Esophagus squamous epithelium (tissue), 5 donors: ENCODE measurements around the gene STX19. TPM values are rescaled to one million over a fixed set of nuclear protein-coding genes. Genes with fewer than 3 reads are reported as not detected.

Experiments used
- DNase-seq: peaks from one replicate; lab custom pipeline; 2025; lab: John Stamatoyannopoulos, UW
- H3K27ac ChIP-seq, 4 donors: fragments of 200-600 bp; sonication (generic); one replicate each; pipeline ENCODE4 v1.5.1; 2016 to 2019; ENCODE audit warnings: mild to moderate bottlenecking in 1 of 4
- H3K27me3 ChIP-seq, 4 donors: fragments of 200-600 bp; sonication (generic); 1 replicate in 3 of 4; 2 replicates in 1 of 4; pipeline versions ENCODE4 v1.5.1 to v1.6.0; 2017 to 2021; ENCODE audit warnings: antibody characterized with exemption in 1 of 4
- H3K36me3 ChIP-seq, 3 donors: fragments of 200-600 bp; sonication (generic); one replicate each; pipeline ENCODE4 v1.5.1; 2016 to 2019
- H3K4me1 ChIP-seq, 3 donors: fragments of 200-600 bp; sonication (generic); one replicate each; pipeline ENCODE4 v1.5.1; 2017 to 2019
- H3K4me3 ChIP-seq, 4 donors: fragments of 200-600 bp; sonication (generic); 1 replicate in 3 of 4; 2 replicates in 1 of 4; pipeline ENCODE4 v1.5.1; 2016 to 2019; ENCODE audit warnings: mild to moderate bottlenecking in 2 of 4, moderate library complexity in 1 of 4
- H3K9me3 ChIP-seq, 3 donors: fragments of 200-600 bp; sonication (generic); one replicate each; pipeline ENCODE4 v1.5.1; 2016 to 2019
- CTCF ChIP-seq, 6 experiments: fragments of 450-650 bp in 4 of 6; fragments of 200-600 bp in 2 of 6; sonication (generic) in 2 of 6; IDR thresholded peaks; one replicate each; pipeline ENCODE4 v1.5.1; 2016 to 2019; ENCODE audit warnings: antibody characterized with exemption in 6 of 6, mild to moderate bottlenecking in 4 of 6, moderate library complexity in 4 of 6
- POLR2A ChIP-seq, 4 donors: fragments of 450-650 bp; IDR thresholded peaks; one replicate each; pipeline ENCODE4 v1.6.1; 2017; ENCODE audit warnings: antibody characterized with exemption in 4 of 4, mild to moderate bottlenecking in 4 of 4, moderate library complexity in 3 of 4
- WGBS, 2 donors: methylation state at CpG; one replicate each; pipeline ENCODE4 v1.1.5; 2018; 5-methylcytosine and 5-hydroxymethylcytosine counted together
- intact Hi-C: fragments of 100-400 bp; cut with DNase I; formaldehyde crosslinking; loops from one replicate; pipeline ENCODE4 v1.15.0; 2022
- total RNA-seq, 4 donors: library from RNA; depleted of rRNA; stranded (reverse); fragments of >200 nt; gene quantifications; one replicate each; pipeline ENCODE4 v1.1.0, GENCODE V29; 2016
- donor health status: DM: yes; HTN: yes; CAD: no.

Gene STX19
- total RNA-seq, 4 donors from 2014 or later, result 3.8 to 8.0 (median 6.6) TPM

DNA sequence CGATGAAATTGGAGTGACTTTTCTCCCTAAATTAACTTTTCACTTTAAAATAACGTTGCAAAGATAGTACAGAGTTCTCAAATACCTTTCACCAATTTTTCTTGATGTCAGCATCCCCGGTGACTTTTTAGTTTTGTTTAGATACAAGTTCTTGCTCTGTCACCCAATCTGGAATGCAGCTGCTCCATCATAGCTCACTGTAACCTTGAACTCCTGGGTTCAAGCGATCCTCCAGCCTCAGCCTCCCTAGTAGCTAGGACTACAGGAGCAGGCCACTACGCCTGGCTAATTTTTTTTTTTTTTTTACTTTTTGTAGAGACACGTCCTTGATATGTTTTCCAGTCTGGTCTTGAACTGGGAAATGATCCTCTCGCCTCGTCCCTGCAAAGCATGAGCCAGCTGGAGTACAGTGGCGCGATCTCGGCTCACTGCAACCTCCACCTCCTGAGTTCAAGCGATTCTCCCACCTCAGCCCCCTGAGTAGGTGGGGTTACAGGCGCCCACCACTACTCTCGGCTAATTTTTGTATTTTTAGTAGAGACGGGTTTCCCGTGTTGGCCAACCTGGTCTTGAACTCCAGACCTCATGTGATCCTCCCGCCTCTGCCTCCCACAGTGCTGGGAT lies 35.2 kb upstream of the STX19 start:
- Histone ChIP-seq H3K27ac (peak overlapping the region; percentile 90 to 96 (median 93)), H3K4me3 (peak overlapping the region; percentile 63 to 77 (median 71)), H3K4me1 (peaks cover 0 to 35% (median 21%) of the 10 kb centered on the region in 3 donors), H3K36me3 (peaks cover 0 to 39% (median 0%) of the 10 kb centered on the region in 3 donors), H3K27me3 (no peaks in the 10 kb centered on the region), H3K9me3 (no peaks in the 10 kb centered on the region)
- 44 to 45% methylated on average over 14 to 17 of the region's 17 CpGs for WGBS, 2 donors
- no peak for TF ChIP-seq POLR2A (IDR thresholded peaks at IDR 0.05)
- TF ChIP-seq CTCF (IDR thresholded peaks at IDR 0.05), result no peak
- intact Hi-C loops, result loop anchor here (10.0 kb wide), 1 partner anchor 59 kb away; no protein-coding TSS in a partner anchor
- DNase-seq, result no peak

GRCh38 chr3:94062513-94063404 lies 34.4 kb upstream of the STX19 start, which contains the start of the genes DHFR2 and NSUN3:
TSS of gene DHFR2 (minus strand) at chr3:94062916. CDS start at chr3:94061511, 1,405 bp downstream.
TSS of gene NSUN3 (plus strand) at chr3:94063061. CDS start at chr3:94063127, 66 bp downstream.
- Histone ChIP-seq H3K27me3 (no peaks in the 10 kb centered on the region), H3K27ac (peak within 1 kb of the TSS; percentile 90 to 96 (median 93)), H3K4me1 (peaks cover 0 to 35% (median 21%) of the 10 kb centered on the region in 3 donors), H3K4me3 (peak within 1 kb of the TSS; percentile 63 to 77 (median 71)), H3K9me3 (no peaks in the 10 kb centered on the region), H3K36me3 (peaks cover 0 to 38% (median 0%) of the 10 kb centered on the region in 3 donors)
- TF ChIP-seq POLR2A (IDR thresholded peaks at IDR 0.05) (peak in 3 of 4 donors; percentile 21 to 40 (median 39)), CTCF (IDR thresholded peaks at IDR 0.05) (peak in 1 of 6 experiments; percentile 3)
- intact Hi-C loops, result loop anchor here (10.0 kb wide), 1 partner anchor 58 kb away; no protein-coding TSS in a partner anchor
- DNase-seq, result peak; percentile 75
- 0 to 1% methylated on average over 18 to 36 of the region's 52 CpGs for WGBS, 2 donors

GRCh38 chr3:94061297-94061696 lies 32.9 kb upstream of the STX19 start:
- no peak for DNase-seq
- Histone ChIP-seq H3K27me3 (no peaks in the 10 kb centered on the region), H3K36me3 (peaks cover 0 to 23% (median 0%) of the 10 kb centered on the region in 3 donors), H3K27ac (no peak overlapping the region), H3K4me1 (peaks cover 0 to 35% (median 21%) of the 10 kb centered on the region in 3 donors), H3K9me3 (no peaks in the 10 kb centered on the region), H3K4me3 (no peak overlapping the region)
- intact Hi-C loops, result loop anchor here (10.0 kb wide), 1 partner anchor 56 kb away; no protein-coding TSS in a partner anchor
- no peak for TF ChIP-seq POLR2A (IDR thresholded peaks at IDR 0.05)
- no peak for TF ChIP-seq CTCF (IDR thresholded peaks at IDR 0.05)
- 92 to 98% methylated on average over 10 to 12 of the region's 13 CpGs for WGBS, 2 donors

- intact Hi-C loops, result no loop called here
- H3K27me3 ChIP-seq, result no peaks in the 10 kb centered on the region
These were observed 22.1 kb upstream of the STX19 start for GRCh38 chr3:94050546-94050945.

More at GRCh38 chr3:94050546-94050945, 22.1 kb upstream of the STX19 start:
- H3K27ac ChIP-seq, result no peak overlapping the region
- DNase-seq, result no peak
- TF ChIP-seq POLR2A (IDR thresholded peaks at IDR 0.05) (no peak), CTCF (IDR thresholded peaks at IDR 0.05) (no peak)
- H3K36me3 ChIP-seq, result peaks cover 0 to 3% (median 0%) of the 10 kb centered on the region in 3 donors
- no peaks in the 10 kb centered on the region for H3K4me1 ChIP-seq
- no peaks in the 10 kb centered on the region for H3K9me3 ChIP-seq
- H3K4me3 ChIP-seq, result no peak overlapping the region
